Activated CD4-positive, alpha-beta T cell treated with anti-CD3 and anti-CD28 coated beads, Interleukin-2, Interleukin-4, amounts not matched to agents 100 ng/mL and 50 ng/mL, durations not matched to agents 16 hours and 8 hours (primary cell): Measurements from ENCODE around the gene SOBP.
"Not testable (repeated sequence)": the region's sequence is repeated elsewhere in the genome, so short reads cannot be mapped to it uniquely, and the experiment has no call there.

Experiments used
- DNase-seq: peaks from one replicate; pipeline ENCODE4 v3.0.0-alpha.2; 2020; ENCODE audit warnings: low spot score

The SOBP gene

DNA sequence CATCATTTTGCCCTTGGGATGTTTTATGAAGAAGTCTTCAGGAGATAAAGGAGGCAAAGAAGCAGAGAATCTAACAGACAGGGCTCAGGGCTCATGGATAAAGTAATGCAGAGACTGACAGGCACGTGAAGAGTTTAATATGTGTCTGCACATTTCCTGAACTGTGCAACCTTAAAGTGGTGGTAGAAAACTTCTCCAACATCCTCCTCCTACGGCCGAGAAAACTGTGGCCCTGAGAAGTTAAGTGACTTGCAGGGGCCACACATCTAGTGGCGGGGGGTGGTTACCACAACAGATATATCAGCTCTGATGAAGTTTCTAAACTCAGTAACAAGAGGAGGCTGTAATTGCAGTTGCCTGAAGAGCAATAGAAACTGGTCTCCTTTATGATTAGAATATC, 61.0 kb downstream of the SOBP start:
- DNase-seq, result no peak

- not testable (repeated sequence) for DNase-seq
Measured at GRCh38 chr6:107553121-107553520, 63.2 kb downstream of the SOBP start.

GRCh38 chr6:107554326-107554725, 64.4 kb downstream of the SOBP start:
- DNase-seq, result no peak

DNA sequence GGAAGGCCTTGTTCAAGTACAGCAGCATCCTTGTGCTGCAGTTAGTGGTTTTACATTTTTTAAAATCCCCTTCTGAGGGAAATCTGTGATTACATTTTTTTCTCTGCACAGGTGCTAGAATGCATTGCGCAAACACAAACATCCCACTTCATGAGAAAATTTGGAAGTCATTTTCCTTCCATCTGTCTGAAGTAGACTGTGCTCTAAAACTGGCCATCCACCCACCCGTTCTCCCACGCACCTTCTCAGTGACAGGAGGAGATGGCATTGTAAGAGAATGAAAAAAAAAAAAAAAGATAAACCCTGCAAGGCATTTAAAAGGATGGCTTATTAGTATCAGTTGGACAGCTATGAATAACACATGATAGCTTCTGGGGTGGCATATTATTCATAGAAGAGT, 65.0 kb downstream of the SOBP start:
- DNase-seq, result no peak

GRCh38 chr6:107555449-107555848, 65.5 kb downstream of the SOBP start:
- DNase-seq, result no peak

DNA sequence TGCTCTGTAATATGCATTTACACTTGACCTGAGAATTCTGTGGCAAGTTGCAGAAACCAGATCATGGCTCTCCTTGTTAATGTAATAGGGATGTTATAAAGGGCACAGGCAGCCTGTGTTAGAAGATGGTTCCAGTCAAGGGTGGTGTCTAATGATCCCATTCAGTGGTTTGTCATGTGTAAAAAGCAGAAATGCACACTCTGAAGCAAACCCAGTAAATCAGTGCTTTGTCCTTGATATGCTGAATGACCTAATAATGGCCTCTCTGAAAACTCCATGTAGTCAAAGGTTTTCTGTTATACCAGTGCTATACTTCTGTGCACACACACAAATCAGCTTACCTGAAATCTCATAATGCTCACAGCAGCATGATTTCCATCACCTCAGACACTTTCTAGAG, 66.2 kb downstream of the SOBP start:
- no peak for DNase-seq

GRCh38 chr6:107557698-107558097, 67.8 kb downstream of the SOBP start:
- DNase-seq, result no peak

DNA sequence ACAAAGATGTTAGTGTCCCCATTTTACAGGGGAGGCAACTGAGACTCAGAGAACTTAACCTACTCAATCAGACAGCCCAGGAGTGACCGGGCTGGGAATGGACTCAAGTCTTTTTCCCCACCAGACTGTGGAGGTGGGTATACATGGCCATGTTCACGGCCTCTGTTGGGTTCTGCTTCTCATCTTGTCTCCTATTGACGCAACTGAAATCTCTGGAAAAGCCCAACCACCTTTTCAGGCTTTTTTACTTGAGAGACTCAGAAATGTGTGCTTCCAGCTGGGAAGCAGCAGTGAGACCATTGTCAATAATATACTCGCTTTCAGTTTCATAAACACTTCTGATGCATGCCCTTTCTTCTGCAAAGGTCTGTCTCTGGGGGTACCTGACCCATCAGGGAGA, 70.7 kb downstream of the SOBP start:
- no peak for DNase-seq

- no peak for DNase-seq
Measured at GRCh38 chr6:107561306-107561705, 71.4 kb downstream of the SOBP start.

DNA sequence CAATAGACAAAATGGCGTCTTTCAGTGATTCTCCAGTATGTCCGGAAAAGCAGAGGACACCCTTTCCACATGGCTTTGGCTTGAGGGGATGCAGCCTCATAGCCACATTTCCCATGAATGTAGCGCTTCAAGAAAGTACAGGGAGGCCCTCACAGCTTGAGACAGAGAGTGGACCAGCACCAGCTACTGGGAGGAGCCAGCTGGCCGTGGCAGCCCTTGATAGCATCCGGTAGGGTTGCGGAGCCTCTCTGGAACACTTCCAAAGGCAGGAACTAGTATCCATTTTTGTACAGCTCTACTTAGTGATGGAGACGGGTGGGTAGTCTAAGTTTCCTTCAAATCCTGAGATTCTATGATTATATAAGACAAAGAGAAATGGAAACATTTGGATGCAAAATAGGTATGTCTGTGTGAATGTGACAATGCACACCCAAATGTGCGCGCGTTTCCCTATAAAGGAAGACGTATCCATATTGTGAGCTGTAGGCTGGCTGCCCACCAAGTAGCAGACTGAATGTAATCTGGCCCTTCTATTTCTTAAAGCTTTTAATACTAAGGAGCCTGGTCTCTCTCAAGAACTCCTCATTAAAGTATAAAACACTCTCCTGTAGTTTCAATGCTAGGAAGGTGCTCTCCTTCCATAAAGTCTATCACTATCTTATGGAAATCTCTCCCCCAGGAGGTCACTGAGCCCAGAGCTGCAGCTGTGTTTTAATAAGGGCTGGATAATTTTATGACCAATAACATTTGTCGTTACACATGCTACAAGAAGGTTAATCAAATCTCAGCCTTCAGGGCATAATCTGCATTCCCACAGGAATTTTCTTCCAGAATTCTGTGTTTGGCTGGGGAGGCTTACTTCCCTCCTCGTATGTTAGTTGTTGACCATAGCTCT, 74.0 kb downstream of the SOBP start:
- DNase-seq, result no peak

GRCh38 chr6:107564589-107564951, 74.7 kb downstream of the SOBP start:
- no peak for DNase-seq

- DNase-seq, result no peak
Measured at GRCh38 chr6:107565165-107565723, 75.3 kb downstream of the SOBP start.

GRCh38 chr6:107567643-107568042, 77.7 kb downstream of the SOBP start:
- no peak for DNase-seq

DNA sequence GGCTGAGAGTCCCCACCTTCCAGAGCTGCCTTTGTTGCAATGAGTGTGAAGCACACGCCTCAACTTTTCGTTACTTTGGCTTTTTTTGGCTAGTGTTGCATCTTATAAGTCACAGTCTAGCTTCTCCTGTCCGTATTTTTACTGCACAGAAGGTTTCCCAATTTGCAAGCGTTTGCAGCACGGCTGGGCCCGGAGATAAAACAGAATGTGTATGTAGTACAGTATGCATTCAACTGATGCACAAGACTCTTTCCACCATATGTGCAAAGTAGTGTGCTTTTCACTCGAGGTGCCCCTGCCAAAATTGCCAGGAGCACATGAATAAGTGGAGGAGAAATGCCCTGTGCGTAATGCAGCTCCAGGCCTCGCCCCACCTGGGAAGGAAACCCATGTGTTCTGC, 79.6 kb downstream of the SOBP start:
- DNase-seq, result no peak

DNA sequence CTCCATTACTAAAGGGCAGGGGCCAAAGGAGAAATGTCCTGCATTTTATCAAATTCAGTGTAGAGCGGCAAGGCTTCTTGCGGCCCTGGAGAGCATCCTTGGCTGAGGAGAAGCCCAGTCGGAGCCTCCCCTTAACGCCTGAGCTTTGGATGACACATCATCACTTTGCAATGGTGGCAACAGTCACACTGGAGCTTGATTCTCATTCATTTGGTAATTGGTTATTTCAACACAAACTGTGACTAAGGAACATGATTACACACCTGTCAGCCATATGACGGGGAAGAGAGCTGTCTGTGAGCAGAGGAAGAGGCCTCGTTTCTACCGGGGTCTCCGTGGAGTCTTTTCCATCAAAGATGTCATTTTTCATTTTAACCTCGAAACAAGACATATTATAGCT, 81.4 kb downstream of the SOBP start:
- DNase-seq, result no peak

GRCh38 chr6:107572886-107573285, 83.0 kb downstream of the SOBP start:
- DNase-seq, result no peak

- DNase-seq, result no peak
Measured at GRCh38 chr6:107574856-107575255, 84.9 kb downstream of the SOBP start.

- peak; percentile 5 for DNase-seq
Measured at GRCh38 chr6:107576852-107577251, 86.9 kb downstream of the SOBP start.

GRCh38 chr6:107578642-107579341, 88.9 kb downstream of the SOBP start:
- no peak for DNase-seq

DNA sequence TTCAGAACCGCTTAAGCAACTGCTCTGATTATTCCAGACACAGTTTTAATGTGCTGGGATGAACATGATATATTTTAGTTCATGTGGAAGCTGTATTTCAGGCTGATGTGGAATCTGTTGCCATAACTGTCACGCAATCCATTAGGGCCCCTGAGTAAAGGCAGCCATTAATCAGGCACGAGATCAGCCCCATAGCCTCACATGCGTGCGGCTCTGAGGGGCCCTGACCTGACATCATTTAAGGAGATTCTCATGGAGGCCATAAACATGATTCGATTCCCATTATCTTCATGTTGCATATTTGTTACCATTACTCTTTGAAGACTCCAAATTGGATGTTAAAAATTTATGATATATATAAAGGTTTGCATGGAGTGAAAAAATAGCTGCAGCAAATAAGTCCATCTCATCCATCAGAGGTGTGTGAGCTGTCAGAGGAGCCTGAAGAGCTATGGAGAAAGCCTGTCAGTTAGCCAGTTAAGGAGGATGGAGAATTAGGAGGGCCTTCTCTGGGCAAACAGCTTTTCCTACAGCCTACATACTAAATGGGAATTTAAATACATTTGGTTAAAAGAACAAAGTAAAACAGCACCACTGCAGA, 89.6 kb downstream of the SOBP start:
- DNase-seq, result no peak

DNA sequence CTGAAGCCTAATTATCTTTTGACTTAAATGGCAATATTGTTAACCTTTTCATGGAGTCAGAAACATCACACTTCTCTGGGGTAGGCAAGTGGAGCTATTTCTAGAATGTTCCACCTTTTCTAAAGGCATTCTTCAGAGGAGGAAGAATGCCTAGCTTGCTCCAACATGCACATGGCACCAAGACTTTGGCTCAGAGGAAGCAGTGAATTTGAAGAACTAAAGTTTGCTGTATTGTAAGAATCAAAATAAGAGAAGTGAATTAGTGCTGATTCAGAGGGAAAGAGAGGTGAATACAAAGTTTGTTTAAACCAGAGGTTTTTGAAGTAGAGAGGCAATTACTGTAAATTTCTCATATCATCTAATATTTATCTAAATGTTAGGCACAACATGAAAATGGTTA, 92.2 kb downstream of the SOBP start:
- DNase-seq, result no peak

DNA sequence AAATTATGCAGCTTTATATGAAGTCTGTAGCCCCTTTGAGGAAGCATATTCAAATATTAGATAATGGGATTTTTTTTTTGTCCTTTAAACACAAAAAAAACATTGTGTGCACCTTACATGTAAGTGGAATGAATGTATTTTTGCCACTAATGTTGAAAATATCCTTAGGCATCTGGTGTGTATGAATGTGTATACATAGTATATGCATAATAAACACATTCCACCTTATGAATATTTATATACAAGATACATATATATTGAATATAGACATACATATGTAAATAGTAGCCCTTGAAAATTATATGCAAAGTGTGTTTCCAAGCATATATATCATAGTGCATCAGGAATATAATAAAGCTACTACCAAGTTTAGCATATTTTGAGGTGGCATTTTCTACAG, 94.8 kb downstream of the SOBP start:
- DNase-seq, result no peak
